ENCODE data around the gene HNMT. TPM values are rescaled to one million over a fixed set of nuclear protein-coding genes. Genes with fewer than 3 reads are reported as not detected.

The HNMT gene
- total and polyA plus RNA-seq, 2 of the 13 experiments (the other 11 are each of a cell fraction or from before 2014, with no cell fraction given) = 279 to 309 TPM

DNA sequence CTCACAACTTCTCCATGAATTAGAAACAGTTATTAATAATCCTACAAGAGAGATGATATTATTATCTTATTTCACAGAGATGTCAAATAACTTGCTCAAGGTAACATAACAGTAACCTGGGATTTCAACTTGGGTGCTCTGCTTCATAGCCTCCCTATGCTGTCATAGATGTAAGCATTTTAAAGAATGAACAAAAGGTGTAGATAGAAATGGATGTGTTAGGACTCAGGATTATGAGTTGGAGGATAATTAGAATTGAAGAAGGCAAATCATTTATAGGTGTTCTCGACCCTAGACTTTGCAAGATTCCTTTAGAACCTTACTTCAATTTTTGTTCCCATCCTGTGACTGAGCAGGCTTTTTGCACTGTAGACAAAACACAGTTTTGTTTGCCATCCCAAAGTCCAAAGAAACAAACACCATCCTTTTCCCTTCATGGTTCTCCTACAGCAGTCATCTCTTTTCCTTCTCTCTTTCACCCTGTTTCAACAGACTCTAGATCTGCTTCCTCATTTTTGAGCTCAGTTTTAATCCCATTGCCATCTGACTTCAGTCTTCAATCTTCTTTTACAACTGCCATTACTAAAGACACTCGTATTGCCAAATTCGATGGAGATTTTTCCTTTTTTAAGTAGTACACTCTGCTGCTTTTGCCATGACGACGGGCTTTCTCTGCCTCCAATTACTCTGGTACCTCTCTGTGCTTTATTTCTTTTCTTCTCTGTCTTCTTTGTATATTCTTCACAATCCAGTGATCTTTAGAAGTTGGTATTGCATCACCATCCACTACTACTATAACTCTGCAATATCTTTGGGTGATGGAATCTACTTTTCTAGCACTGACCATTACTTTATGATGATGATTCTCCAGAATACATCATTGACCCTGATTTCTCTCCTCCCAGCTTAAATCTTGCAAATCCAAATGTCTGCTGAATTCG, 4.5 kb downstream of the HNMT start (continued):
- TF ChIP-seq ZNF615 (CRISPR knock-in tag; IDR thresholded peaks at IDR 0.05; ENCODE audit: borderline replicate concordance) = no peak
- TF ChIP-seq MED1 (CRISPR knock-in tag; IDR thresholded peaks at IDR 0.05) = peak; percentile 98
- TF ChIP-seq TSC22D2 (CRISPR knock-in tag; IDR thresholded peaks at IDR 0.05; ENCODE audit: borderline replicate concordance) = 0 out of 2 replicates have a peak, but pooled peaks have one; percentile 74
- no peak for TF ChIP-seq ZNF292 (CRISPR knock-in tag; IDR thresholded peaks at IDR 0.05; ENCODE audit: borderline replicate concordance, low read depth)
- peak; percentile 45; the same call in 1 of the 2 replicates for TF ChIP-seq ZNF503 (CRISPR knock-in tag; IDR thresholded peaks at IDR 0.05)
- no peak for TF ChIP-seq ELF1 (CRISPR knock-in tag; IDR thresholded peaks at IDR 0.05)
- TF ChIP-seq, protein P1, sequence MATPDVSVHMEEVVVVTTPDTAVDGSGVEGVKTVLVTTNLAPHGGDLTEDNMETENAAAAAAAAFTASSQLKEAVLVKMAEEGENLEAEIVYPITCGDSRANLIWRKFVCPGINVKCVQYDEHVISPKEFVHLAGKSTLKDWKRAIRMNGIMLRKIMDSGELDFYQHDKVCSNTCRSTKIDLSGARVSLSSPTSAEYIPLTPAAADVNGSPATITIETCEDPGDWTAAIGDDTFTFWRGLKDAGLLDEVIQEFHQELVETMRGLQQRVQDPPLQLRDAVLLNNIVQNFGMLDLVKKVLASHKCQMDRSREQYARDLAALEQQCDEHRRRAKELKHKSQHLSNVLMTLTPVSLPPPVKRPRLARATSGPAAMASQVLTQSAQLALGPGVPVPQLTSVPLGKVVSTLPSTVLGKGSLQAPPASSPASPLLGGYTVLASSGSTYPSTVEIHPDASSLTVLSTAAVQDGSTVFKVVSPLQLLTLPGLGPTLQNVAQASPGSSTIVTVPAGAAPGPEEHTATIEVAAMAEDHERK (CRISPR knock-in tag; IDR thresholded peaks at IDR 0.05; ENCODE audit: low read depth) = no peak
- no peak for TF ChIP-seq CHD4 (IDR thresholded peaks at IDR 0.05; ENCODE audit: borderline replicate concordance, low read length)
- TF ChIP-seq MIER2 (CRISPR knock-in tag; IDR thresholded peaks at IDR 0.05) = peak; percentile 56; the same call in 1 of the 2 replicates
- TF ChIP-seq, protein P2, sequence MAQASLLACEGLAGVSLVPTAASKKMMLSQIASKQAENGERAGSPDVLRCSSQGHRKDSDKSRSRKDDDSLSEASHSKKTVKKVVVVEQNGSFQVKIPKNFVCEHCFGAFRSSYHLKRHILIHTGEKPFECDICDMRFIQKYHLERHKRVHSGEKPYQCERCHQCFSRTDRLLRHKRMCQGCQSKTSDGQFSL (CRISPR knock-in tag; IDR thresholded peaks at IDR 0.05) = no peak
- no peak for TF ChIP-seq CAMTA2 (CRISPR knock-in tag; IDR thresholded peaks at IDR 0.05; ENCODE audit: borderline replicate concordance)
- no peak for TF ChIP-seq FOXK2 (IDR thresholded peaks at IDR 0.05)
- TF ChIP-seq JDP2 (CRISPR knock-in tag; IDR thresholded peaks at IDR 0.05; ENCODE audit: borderline replicate concordance) = no peak
- TF ChIP-seq ZNF451 (CRISPR knock-in tag; IDR thresholded peaks at IDR 0.05) = no peak
- TF ChIP-seq, protein P3, sequence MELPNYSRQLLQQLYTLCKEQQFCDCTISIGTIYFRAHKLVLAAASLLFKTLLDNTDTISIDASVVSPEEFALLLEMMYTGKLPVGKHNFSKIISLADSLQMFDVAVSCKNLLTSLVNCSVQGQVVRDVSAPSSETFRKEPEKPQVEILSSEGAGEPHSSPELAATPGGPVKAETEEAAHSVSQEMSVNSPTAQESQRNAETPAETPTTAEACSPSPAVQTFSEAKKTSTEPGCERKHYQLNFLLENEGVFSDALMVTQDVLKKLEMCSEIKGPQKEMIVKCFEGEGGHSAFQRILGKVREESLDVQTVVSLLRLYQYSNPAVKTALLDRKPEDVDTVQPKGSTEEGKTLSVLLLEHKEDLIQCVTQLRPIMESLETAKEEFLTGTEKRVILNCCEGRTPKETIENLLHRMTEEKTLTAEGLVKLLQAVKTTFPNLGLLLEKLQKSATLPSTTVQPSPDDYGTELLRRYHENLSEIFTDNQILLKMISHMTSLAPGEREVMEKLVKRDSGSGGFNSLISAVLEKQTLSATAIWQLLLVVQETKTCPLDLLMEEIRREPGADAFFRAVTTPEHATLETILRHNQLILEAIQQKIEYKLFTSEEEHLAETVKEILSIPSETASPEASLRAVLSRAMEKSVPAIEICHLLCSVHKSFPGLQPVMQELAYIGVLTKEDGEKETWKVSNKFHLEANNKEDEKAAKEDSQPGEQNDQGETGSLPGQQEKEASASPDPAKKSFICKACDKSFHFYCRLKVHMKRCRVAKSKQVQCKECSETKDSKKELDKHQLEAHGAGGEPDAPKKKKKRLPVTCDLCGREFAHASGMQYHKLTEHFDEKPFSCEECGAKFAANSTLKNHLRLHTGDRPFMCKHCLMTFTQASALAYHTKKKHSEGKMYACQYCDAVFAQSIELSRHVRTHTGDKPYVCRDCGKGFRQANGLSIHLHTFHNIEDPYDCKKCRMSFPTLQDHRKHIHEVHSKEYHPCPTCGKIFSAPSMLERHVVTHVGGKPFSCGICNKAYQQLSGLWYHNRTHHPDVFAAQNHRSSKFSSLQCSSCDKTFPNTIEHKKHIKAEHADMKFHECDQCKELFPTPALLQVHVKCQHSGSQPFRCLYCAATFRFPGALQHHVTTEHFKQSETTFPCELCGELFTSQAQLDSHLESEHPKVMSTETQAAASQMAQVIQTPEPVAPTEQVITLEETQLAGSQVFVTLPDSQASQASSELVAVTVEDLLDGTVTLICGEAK (IDR thresholded peaks at IDR 0.05) = no peak
- TF ChIP-seq, protein P3 (CRISPR knock-in tag; IDR thresholded peaks at IDR 0.05) = no peak

All from HepG2 (cell line).